H9 (cell line): ENCODE results near the gene BASP1. TPM values are rescaled to one million over a fixed set of nuclear protein-coding genes. Genes with fewer than 3 reads are reported as not detected.
"Not testable (repeated sequence)": the region's sequence is repeated elsewhere in the genome, so short reads cannot be mapped to it uniquely, and the experiment has no call there.

Experiments
- DNase-seq: peaks from one replicate; pipeline ENCODE4 v3.0.0-alpha.2; 2017
- H2AFZ ChIP-seq: one replicate; pipeline ENCODE4 v1.6.1; 2013; ENCODE audit warnings: mild to moderate bottlenecking, low read length, control low read depth, moderate library complexity
- H2AK5ac ChIP-seq: 2 replicates; pipeline ENCODE4 v1.6.1; 2013; ENCODE audit warnings: low read length, control low read depth, mixed read lengths; ENCODE audit not compliant: insufficient read length
- H2BK120ac ChIP-seq: one replicate; pipeline ENCODE4 v1.6.1; 2013; ENCODE audit warnings: low read depth, mild to moderate bottlenecking, low read length, control low read depth, inconsistent platforms; ENCODE audit not compliant: poor library complexity, severe bottlenecking
- H2BK12ac ChIP-seq: 2 replicates; pipeline ENCODE4 v1.6.1; 2013; ENCODE audit warnings: low read length, control low read depth, mixed read lengths, low read depth; ENCODE audit not compliant: insufficient read length
- H2BK15ac ChIP-seq: 2 replicates; pipeline ENCODE4 v1.6.1; 2013; ENCODE audit warnings: low read depth, low read length, control low read depth
- H2BK20ac ChIP-seq: one replicate; pipeline ENCODE4 v1.6.1; 2013; ENCODE audit warnings: low read depth, mild to moderate bottlenecking, low read length, control low read depth, inconsistent platforms; ENCODE audit not compliant: poor library complexity, severe bottlenecking
- H2BK5ac ChIP-seq: 2 replicates; pipeline ENCODE4 v1.6.1; 2013; ENCODE audit warnings: low read length, control low read depth, mixed read lengths; ENCODE audit not compliant: insufficient read length
- H3K14ac ChIP-seq: 2 replicates; pipeline ENCODE4 v1.6.1; 2013; ENCODE audit warnings: low read length, control low read depth; ENCODE audit not compliant: insufficient read depth
- H3K18ac ChIP-seq: 2 replicates; pipeline ENCODE4 v1.6.1; 2013; ENCODE audit warnings: low read depth, mild to moderate bottlenecking, mixed read lengths, low read length, control low read depth; ENCODE audit not compliant: insufficient read length
- H3K23ac ChIP-seq: 2 replicates; pipeline ENCODE4 v1.6.1; 2013; ENCODE audit warnings: low read length, control low read depth, mixed read lengths, low read depth; ENCODE audit not compliant: insufficient read length
- H3K23me2 ChIP-seq: 2 replicates; pipeline ENCODE4 v1.6.1; 2013; ENCODE audit warnings: low read depth, mild to moderate bottlenecking, mixed read lengths, low read length, control low read depth; ENCODE audit not compliant: insufficient read length, poor library complexity, severe bottlenecking
- H3K27ac ChIP-seq: 2 replicates; pipeline ENCODE4 v1.5.1; 2013; ENCODE audit warnings: low read length, control low read depth, mixed read lengths, low read depth; ENCODE audit not compliant: insufficient read length
- H3K27me3 ChIP-seq: 2 replicates; pipeline ENCODE4 v1.6.1; 2013; ENCODE audit warnings: low read length, control low read depth, inconsistent platforms; ENCODE audit not compliant: insufficient read depth
- H3K4ac ChIP-seq: 2 replicates; pipeline ENCODE4 v1.6.1; 2013; ENCODE audit warnings: low read depth, mild to moderate bottlenecking, control low read depth, inconsistent platforms, low read length, moderate library complexity
- H3K4me1 ChIP-seq: 2 replicates; pipeline ENCODE4 v1.6.1; 2013; ENCODE audit warnings: low read length, control low read depth, inconsistent platforms; ENCODE audit not compliant: insufficient read depth
- H3K4me2 ChIP-seq: 2 replicates; pipeline ENCODE4 v1.6.1; 2013; ENCODE audit warnings: low read length, control low read depth, mixed read lengths; ENCODE audit not compliant: insufficient read length, insufficient read depth
- H3K56ac ChIP-seq: 2 replicates; pipeline ENCODE4 v1.6.1; 2013; ENCODE audit warnings: low read depth, mild to moderate bottlenecking, mixed read lengths, low read length, control low read depth; ENCODE audit not compliant: insufficient read length
- H3K79me1 ChIP-seq: 2 replicates; pipeline ENCODE4 v1.6.1; 2013; ENCODE audit warnings: low read depth, mild to moderate bottlenecking, moderate library complexity, low read length, control low read depth, inconsistent platforms; ENCODE audit not compliant: insufficient read depth, poor library complexity, severe bottlenecking
- H3K79me2 ChIP-seq: 2 replicates; pipeline ENCODE4 v1.6.1; 2013; ENCODE audit warnings: low read length, control low read depth, inconsistent platforms; ENCODE audit not compliant: insufficient read depth
- H3K9ac ChIP-seq: 2 replicates; pipeline ENCODE4 v1.6.1; 2013; ENCODE audit warnings: low read length, control low read depth, mixed read lengths; ENCODE audit not compliant: insufficient read length; ENCODE audit errors: extremely low read depth
- H3K9me3 ChIP-seq: one replicate; pipeline ENCODE4 v1.6.1; 2013; ENCODE audit warnings: low read depth, low read length, inconsistent platforms; ENCODE audit not compliant: control insufficient read depth
- H3T11ph ChIP-seq: one replicate; pipeline ENCODE4 v1.6.1; 2013; ENCODE audit warnings: mild to moderate bottlenecking, low read length, control low read depth, inconsistent platforms
- H4K20me1 ChIP-seq: one replicate; pipeline ENCODE4 v1.6.1; 2013; ENCODE audit not compliant: control insufficient read depth, insufficient read length, insufficient read depth
- H4K5ac ChIP-seq: 2 replicates; pipeline ENCODE4 v1.6.1; 2013; ENCODE audit warnings: low read depth, mild to moderate bottlenecking, mixed read lengths, low read length, control low read depth; ENCODE audit not compliant: insufficient read length
- H4K8ac ChIP-seq: replicated peaks from 2 replicates; pipeline ENCODE4 v1.6.1; 2013; ENCODE audit warnings: low read length, control low read depth, mixed read lengths, low read depth; ENCODE audit not compliant: insufficient read length
- H4K91ac ChIP-seq: 2 replicates; pipeline ENCODE4 v1.6.1; 2013; ENCODE audit warnings: low read depth, mild to moderate bottlenecking, moderate library complexity, mixed read lengths, low read length, control low read depth; ENCODE audit not compliant: insufficient read length
- H3K27ac Mint-ChIP-seq, 3 experiments: 2 replicates in 2 of 3; 3 replicates in 1 of 3; pipeline ENCODE4 v1.8.0; 2020 to 2021; ENCODE audit warnings: mixed read lengths in 3 of 3, mild to moderate bottlenecking in 1 of 3, moderate library complexity in 1 of 3
- H3K27me3 Mint-ChIP-seq: 2 replicates; pipeline ENCODE4 v1.8.0; 2021; ENCODE audit warnings: low read depth, mild to moderate bottlenecking, moderate library complexity, mixed read lengths
- H3K36me3 Mint-ChIP-seq, 3 experiments: 2 replicates in 2 of 3; 3 replicates in 1 of 3; pipeline ENCODE4 v1.8.0; 2020 to 2021; ENCODE audit warnings: low read depth in 3 of 3, mixed read lengths in 3 of 3; ENCODE audit not compliant: insufficient read depth in 1 of 3
- H3K4me1 Mint-ChIP-seq, 2 experiments: 2 replicates each; pipeline ENCODE4 v1.8.0; 2020; ENCODE audit warnings: mixed read lengths in 2 of 2
- H3K4me3 Mint-ChIP-seq, 2 experiments: 2 replicates in 1 of 2; 3 replicates in 1 of 2; pipeline ENCODE4 v1.8.0; 2020 to 2021; ENCODE audit warnings: mild to moderate bottlenecking in 2 of 2, mixed read lengths in 2 of 2, moderate library complexity in 1 of 2
- H3K9me3 Mint-ChIP-seq, 2 experiments: 2 replicates in 1 of 2; 3 replicates in 1 of 2; pipeline ENCODE4 v1.8.0; 2020; ENCODE audit warnings: mild to moderate bottlenecking in 2 of 2, mixed read lengths in 2 of 2, moderate library complexity in 1 of 2
- CTCF ChIP-seq: fragments of 200-600 bp; sonication (generic); conservative IDR thresholded peaks from 3 replicates; pipeline ENCODE4 v1.8.0; 2021; ENCODE audit warnings: antibody characterized with exemption, mild to moderate bottlenecking
- WGBS: extraction: QIAGEN DNeasy Blood & Tissue Kit; methylation state at CpG from one replicate; pipeline ENCODE4 v1.1.7; 2013; ENCODE audit warnings: missing lambda C conversion rate, low lambda C conversion rate, mixed read lengths; ENCODE audit not compliant: insufficient read length; ENCODE audit errors: extremely low coverage; 5-methylcytosine and 5-hydroxymethylcytosine counted together
- total RNA-seq: library from RNA; stranded (reverse); gene quantifications from 2 replicates; pipeline ENCODE4 v1.2.1, GENCODE V29; 2021

BASP1 gene
- total RNA-seq, 1 experiment from 2014 or later, result 180 TPM

- Mint-ChIP-seq H3K27me3 (peaks cover 1% of the 10 kb centered on the region; the same call in 1 of the 2 replicates), H3K27ac (no peak overlapping the region; a peak in 1 of 7 replicates), H3K4me3 (no peak overlapping the region), H3K9me3 (no peaks in the 10 kb centered on the region; a peak in 1 of 5 replicates), H3K36me3 (no peaks in the 10 kb centered on the region), H3K4me1 (peaks cover 21 to 25% of the 10 kb centered on the region in 2 experiments)
- Histone ChIP-seq H3K23ac (no peak overlapping the region), H2BK20ac (no peak overlapping the region), H2AK5ac (no peak overlapping the region), H2BK15ac (no peak overlapping the region), H3K4me1 (no peaks in the 10 kb centered on the region; the same call in 1 of the 2 replicates), H3K14ac (no peak overlapping the region), H2BK12ac (no peak overlapping the region), H3K56ac (no peak overlapping the region), H3T11ph (no peak overlapping the region), H3K79me1 (no peaks in the 10 kb centered on the region), H4K5ac (no peak overlapping the region), H3K27me3 (no peaks in the 10 kb centered on the region), H4K20me1 (no peaks in the 10 kb centered on the region), H3K27ac (no peak overlapping the region), H3K4ac (no peak overlapping the region), H2BK120ac (no peak overlapping the region), H4K8ac (no peak overlapping the region), H3K4me2 (no peak overlapping the region), H4K91ac (no peak overlapping the region), H3K9ac (no peak overlapping the region), H2AFZ (no peak overlapping the region), H3K23me2 (no peaks in the 10 kb centered on the region), H3K79me2 (no peaks in the 10 kb centered on the region), H2BK5ac (no peak overlapping the region), H3K9me3 (no peaks in the 10 kb centered on the region), H3K18ac (no peak overlapping the region)
- DNase-seq, result no peak
- WGBS, result no CpG with 5 or more reads among the region's 5 CpGs
- TF ChIP-seq CTCF, result no peak
These were observed 100.0 kb downstream of the BASP1 start for GRCh38 chr5:17317473-17317872.

- H3K27ac Mint-ChIP-seq, H4K91ac ChIP-seq, H3K27me3 Mint-ChIP-seq, H2BK120ac ChIP-seq, H3K9ac ChIP-seq, DNase-seq, H3K4me2 ChIP-seq, H3K9me3 Mint-ChIP-seq, H3K4me1 ChIP-seq, H3K27ac ChIP-seq, H2AK5ac ChIP-seq, H2BK5ac ChIP-seq, H3K23ac ChIP-seq, H4K20me1 ChIP-seq, H3K14ac ChIP-seq, H3K27me3 ChIP-seq, H2BK20ac ChIP-seq, H3K4ac ChIP-seq, H3K79me1 ChIP-seq, H2AFZ ChIP-seq, H3K23me2 ChIP-seq, H2BK12ac ChIP-seq, H3K18ac ChIP-seq, H3K79me2 ChIP-seq, H3K9me3 ChIP-seq, H2BK15ac ChIP-seq, H3T11ph ChIP-seq, H3K4me3 Mint-ChIP-seq, H3K56ac ChIP-seq, H4K5ac ChIP-seq, H4K8ac ChIP-seq, H3K36me3 Mint-ChIP-seq: not testable (repeated sequence)
- no CpG with 5 or more reads among the region's 3 CpGs for WGBS
- peaks cover 21 to 23% of the 10 kb centered on the region in 2 experiments for H3K4me1 Mint-ChIP-seq
These were observed 101.7 kb downstream of the BASP1 start for GRCh38 chr5:17319095-17319494.
